Suprapubic skin (tissue), 3 donors: ENCODE results near the gene ANKRD11.

Experiments
- CTCF ChIP-seq, 2 donors: fragments of 200-600 bp in 1 of 2; fragments of 450-650 bp in 1 of 2; sonication (generic) in 1 of 2; IDR thresholded peaks; one replicate each; pipeline ENCODE4 v1.5.1; 2016 to 2019; ENCODE audit warnings: antibody characterized with exemption in 2 of 2, mild to moderate bottlenecking in 1 of 2, moderate library complexity in 1 of 2
- POLR2AphosphoS5 ChIP-seq, 3 donors: sonication (generic); formaldehyde crosslinking; IDR thresholded peaks; one replicate each; pipeline ENCODE4 v1.6.1; 2017; ENCODE audit warnings: antibody characterized with exemption in 3 of 3

DNA sequence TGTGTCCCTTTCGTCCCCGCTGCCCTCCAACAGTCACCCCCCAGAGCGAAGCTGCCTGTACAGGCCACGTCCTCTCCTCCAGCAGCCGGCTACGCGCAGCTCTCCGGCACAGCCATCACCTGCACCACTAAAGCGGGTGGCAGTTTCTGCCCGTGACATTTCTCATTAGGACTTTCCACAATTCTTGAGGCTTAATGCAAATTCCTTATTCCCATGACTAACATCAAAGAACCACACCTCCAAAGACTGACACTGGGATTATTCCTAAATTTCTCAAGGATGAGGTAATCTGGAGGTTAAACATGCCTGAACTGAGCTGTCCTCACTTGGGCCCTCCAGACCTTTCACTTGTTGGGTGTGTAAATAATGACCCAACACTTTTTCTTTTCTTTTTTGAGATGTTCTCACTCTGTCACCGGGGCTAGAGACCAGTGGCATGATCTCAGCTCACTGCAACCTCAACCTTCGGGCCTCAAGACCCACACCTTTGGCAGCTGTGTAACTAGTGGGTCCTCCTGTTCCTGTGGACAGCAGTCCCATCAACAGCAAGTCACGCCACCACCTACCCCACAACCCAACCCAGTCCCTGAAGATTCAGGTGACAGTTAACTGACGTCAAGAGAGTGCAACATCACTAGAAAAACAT lies 11.7 kb downstream of the ANKRD11 start:
- TF ChIP-seq CTCF (IDR thresholded peaks at IDR 0.05) (no peak), POLR2AphosphoS5 (IDR thresholded peaks at IDR 0.05) (no peak)
